ENCODE data around the gene ARRB1. TPM values are rescaled to one million over a fixed set of nuclear protein-coding genes. Genes with fewer than 3 reads are reported as not detected.

ARRB1 gene
- total and polyA plus RNA-seq, 2 of the 13 experiments (the other 11 are each of a cell fraction or from before 2014, with no cell fraction given): 22.5 to 35.7 TPM

DNA sequence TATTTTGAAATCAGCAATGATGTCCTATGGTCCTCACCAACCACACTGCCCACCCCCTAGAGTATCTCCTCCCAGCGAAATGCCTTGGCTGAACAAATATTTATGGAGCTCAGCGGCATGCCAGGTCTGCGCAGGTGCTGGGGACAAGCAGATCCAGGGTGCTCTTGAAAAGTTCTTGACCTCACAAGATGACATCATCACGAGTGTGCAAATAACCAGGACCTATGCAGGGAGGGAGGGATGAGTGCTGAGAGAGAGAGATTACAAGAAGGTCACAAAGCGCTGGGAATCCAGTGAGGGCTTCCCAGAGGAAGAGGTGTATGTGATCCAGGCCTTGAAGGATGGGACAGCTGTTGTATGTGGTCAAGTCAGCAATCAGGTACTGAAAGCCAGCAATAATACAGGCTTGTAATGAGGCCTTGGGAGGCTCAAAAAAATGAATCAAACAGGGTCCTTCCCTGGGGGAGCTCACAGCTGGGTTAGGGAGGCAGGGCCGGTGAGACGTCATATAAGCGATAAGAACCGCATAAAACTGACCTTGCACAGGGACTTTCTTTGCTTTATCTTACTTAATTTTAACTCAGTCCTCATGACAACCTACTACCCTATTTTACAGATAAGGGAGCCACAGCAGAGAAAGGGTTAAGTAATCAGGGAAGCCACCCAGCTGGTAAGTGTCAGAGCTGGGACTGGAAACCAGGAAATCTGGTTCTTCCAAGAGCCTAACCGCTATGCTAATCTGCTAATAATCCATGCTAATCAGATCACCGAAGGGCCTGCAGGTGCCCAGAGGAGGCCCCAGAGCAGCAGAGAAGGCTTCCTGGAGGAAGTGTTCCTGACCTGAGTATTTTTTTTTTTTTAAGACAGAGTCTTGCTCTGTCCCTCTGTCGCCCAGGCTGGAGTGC, 8.2 kb downstream of the ARRB1 start (continued):
- 0 out of 2 replicates have a peak, but pooled peaks have one; percentile 40 for TF ChIP-seq ZNF263 (CRISPR knock-in tag; IDR thresholded peaks at IDR 0.05)
- TF ChIP-seq, protein P1, sequence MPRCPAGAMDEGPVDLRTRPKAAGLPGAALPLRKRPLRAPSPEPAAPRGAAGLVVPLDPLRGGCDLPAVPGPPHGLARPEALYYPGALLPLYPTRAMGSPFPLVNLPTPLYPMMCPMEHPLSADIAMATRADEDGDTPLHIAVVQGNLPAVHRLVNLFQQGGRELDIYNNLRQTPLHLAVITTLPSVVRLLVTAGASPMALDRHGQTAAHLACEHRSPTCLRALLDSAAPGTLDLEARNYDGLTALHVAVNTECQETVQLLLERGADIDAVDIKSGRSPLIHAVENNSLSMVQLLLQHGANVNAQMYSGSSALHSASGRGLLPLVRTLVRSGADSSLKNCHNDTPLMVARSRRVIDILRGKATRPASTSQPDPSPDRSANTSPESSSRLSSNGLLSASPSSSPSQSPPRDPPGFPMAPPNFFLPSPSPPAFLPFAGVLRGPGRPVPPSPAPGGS (CRISPR knock-in tag; IDR thresholded peaks at IDR 0.05): no peak
- TF ChIP-seq ZNF441 (CRISPR knock-in tag; IDR thresholded peaks at IDR 0.05; ENCODE audit: borderline replicate concordance): no peak
- TF ChIP-seq MED1 (CRISPR knock-in tag; IDR thresholded peaks at IDR 0.05): peak; percentile 43; the same call in 1 of the 2 replicates
- no peak for TF ChIP-seq EZH2 (conservative IDR thresholded peaks at IDR 0.05; ENCODE audit: low read depth, low read length)
- TF ChIP-seq ZBTB20 (CRISPR knock-in tag; IDR thresholded peaks at IDR 0.05; ENCODE audit: borderline replicate concordance, low read depth): no peak
- TF ChIP-seq ZNF20 (CRISPR knock-in tag; IDR thresholded peaks at IDR 0.05): no peak
- no peak for TF ChIP-seq ZNF326 (CRISPR knock-in tag; IDR thresholded peaks at IDR 0.05; ENCODE audit: borderline replicate concordance)
- no peak for TF ChIP-seq KLF13 (CRISPR knock-in tag; IDR thresholded peaks at IDR 0.05)
- TF ChIP-seq SRSF9 (IDR thresholded peaks at IDR 0.05; ENCODE audit: borderline replicate concordance, insufficient read depth, low read depth, low read length, poor library complexity, severe bottlenecking): no peak
- TF ChIP-seq ZZZ3 (CRISPR knock-in tag; IDR thresholded peaks at IDR 0.05; ENCODE audit: borderline replicate concordance): no peak
- peak; percentile 20; the same call in 1 of the 2 replicates for TF ChIP-seq ETV5 (CRISPR knock-in tag; IDR thresholded peaks at IDR 0.05; ENCODE audit: borderline replicate concordance)
- no peak for TF ChIP-seq MEIS1 (CRISPR knock-in tag; IDR thresholded peaks at IDR 0.05; ENCODE audit: borderline replicate concordance)
- TF ChIP-seq, protein P2, sequence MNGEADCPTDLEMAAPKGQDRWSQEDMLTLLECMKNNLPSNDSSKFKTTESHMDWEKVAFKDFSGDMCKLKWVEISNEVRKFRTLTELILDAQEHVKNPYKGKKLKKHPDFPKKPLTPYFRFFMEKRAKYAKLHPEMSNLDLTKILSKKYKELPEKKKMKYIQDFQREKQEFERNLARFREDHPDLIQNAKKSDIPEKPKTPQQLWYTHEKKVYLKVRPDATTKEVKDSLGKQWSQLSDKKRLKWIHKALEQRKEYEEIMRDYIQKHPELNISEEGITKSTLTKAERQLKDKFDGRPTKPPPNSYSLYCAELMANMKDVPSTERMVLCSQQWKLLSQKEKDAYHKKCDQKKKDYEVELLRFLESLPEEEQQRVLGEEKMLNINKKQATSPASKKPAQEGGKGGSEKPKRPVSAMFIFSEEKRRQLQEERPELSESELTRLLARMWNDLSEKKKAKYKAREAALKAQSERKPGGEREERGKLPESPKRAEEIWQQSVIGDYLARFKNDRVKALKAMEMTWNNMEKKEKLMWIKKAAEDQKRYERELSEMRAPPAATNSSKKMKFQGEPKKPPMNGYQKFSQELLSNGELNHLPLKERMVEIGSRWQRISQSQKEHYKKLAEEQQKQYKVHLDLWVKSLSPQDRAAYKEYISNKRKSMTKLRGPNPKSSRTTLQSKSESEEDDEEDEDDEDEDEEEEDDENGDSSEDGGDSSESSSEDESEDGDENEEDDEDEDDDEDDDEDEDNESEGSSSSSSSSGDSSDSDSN (CRISPR knock-in tag; IDR thresholded peaks at IDR 0.05): no peak
- TF ChIP-seq NR2F6 (IDR thresholded peaks at IDR 0.05): peak; percentile 57
- TF ChIP-seq NR2F6 (CRISPR knock-in tag; IDR thresholded peaks at IDR 0.05): peak; percentile 82
- no peak for TF ChIP-seq ZNF367 (CRISPR knock-in tag; IDR thresholded peaks at IDR 0.05; ENCODE audit: borderline replicate concordance)
- no peak for TF ChIP-seq KDM5B (CRISPR knock-in tag; IDR thresholded peaks at IDR 0.05; ENCODE audit: borderline replicate concordance)
- TF ChIP-seq, protein P3, sequence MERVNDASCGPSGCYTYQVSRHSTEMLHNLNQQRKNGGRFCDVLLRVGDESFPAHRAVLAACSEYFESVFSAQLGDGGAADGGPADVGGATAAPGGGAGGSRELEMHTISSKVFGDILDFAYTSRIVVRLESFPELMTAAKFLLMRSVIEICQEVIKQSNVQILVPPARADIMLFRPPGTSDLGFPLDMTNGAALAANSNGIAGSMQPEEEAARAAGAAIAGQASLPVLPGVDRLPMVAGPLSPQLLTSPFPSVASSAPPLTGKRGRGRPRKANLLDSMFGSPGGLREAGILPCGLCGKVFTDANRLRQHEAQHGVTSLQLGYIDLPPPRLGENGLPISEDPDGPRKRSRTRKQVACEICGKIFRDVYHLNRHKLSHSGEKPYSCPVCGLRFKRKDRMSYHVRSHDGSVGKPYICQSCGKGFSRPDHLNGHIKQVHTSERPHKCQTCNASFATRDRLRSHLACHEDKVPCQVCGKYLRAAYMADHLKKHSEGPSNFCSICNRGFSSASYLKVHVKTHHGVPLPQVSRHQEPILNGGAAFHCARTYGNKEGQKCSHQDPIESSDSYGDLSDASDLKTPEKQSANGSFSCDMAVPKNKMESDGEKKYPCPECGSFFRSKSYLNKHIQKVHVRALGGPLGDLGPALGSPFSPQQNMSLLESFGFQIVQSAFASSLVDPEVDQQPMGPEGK (CRISPR knock-in tag; IDR thresholded peaks at IDR 0.05): peak; percentile 32; the same call in 1 of the 2 replicates
- TF ChIP-seq BCL6 (CRISPR knock-in tag; IDR thresholded peaks at IDR 0.05): peak; percentile 32; the same call in 1 of the 2 replicates
- TF ChIP-seq CC2D1A (CRISPR knock-in tag; IDR thresholded peaks at IDR 0.05): no peak
- peak; percentile 89 for TF ChIP-seq RARA (CRISPR knock-in tag; IDR thresholded peaks at IDR 0.05)
